RWPE1 (cell line): Measurements from ENCODE around the gene GADD45B.

Experiments used
- CTCF ChIA-PET: fragments of 350-600 bp; sonication (Branson Sonifier 250); formaldehyde crosslinking; extraction: SDS; loops from one replicate; lab custom pipeline; 2021; lab: Yijun Ruan, JAX
- POLR2A ChIA-PET: fragments of 400-600 bp; formaldehyde crosslinking; extraction: SDS; loops from one replicate; lab custom pipeline; 2020; ENCODE audit warnings: antibody characterized with exemption; ENCODE audit not compliant: low non-redundant PET; lab: Yijun Ruan, JAX
- DNase-seq: peaks from one replicate; pipeline ENCODE4 v3.0.0; 2012; ENCODE audit warnings: low spot score
- H3K27ac ChIP-seq: fragments of 450-650 bp; 2 replicates; pipeline ENCODE4 v1.5.1; 2017
- TF ChIP-seq, protein P1 (sequence below): fragments of 450-650 bp; conservative IDR thresholded peaks from 2 replicates; pipeline ENCODE4 v1.5.1; 2017; ENCODE audit warnings: low read depth, mild to moderate bottlenecking

Gene GADD45B, protein sequence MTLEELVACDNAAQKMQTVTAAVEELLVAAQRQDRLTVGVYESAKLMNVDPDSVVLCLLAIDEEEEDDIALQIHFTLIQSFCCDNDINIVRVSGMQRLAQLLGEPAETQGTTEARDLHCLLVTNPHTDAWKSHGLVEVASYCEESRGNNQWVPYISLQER

DNA sequence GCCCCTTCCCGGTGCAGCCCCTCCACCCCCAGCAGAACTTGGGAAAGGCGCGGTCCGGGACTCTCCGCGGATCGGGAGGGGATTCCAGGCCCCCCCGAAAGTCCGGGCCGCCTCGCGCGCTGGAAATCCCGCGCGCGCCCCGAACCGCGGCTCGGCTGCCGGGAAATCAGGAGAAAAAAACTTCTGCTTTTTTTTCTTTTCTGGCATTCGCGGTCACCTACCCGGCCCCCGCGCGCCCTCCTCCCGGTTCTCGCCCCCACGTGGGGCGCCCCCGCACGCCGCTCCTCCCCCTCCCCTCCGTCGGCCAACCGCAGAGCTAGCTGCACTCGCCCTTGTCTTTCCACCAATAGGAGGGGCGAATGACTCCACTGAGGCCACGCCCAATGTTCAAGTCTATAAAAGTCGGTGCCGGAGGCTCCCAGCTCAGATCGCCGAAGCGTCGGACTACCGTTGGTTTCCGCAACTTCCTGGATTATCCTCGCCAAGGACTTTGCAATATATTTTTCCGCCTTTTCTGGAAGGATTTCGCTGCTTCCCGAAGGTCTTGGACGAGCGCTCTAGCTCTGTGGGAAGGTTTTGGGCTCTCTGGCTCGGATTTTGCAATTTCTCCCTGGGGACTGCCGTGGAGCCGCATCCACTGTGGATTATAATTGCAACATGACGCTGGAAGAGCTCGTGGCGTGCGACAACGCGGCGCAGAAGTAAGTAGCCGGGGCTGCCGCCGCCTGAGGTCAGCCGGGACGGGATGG, at the start of gene GADD45B:
Gene GADD45B (plus strand): TSS at position 426 of the 749 bp plus-strand sequence. CDS start 232 bp downstream, at position 658.
- DNase-seq: peak; percentile 100
- TF ChIP-seq, protein P1, sequence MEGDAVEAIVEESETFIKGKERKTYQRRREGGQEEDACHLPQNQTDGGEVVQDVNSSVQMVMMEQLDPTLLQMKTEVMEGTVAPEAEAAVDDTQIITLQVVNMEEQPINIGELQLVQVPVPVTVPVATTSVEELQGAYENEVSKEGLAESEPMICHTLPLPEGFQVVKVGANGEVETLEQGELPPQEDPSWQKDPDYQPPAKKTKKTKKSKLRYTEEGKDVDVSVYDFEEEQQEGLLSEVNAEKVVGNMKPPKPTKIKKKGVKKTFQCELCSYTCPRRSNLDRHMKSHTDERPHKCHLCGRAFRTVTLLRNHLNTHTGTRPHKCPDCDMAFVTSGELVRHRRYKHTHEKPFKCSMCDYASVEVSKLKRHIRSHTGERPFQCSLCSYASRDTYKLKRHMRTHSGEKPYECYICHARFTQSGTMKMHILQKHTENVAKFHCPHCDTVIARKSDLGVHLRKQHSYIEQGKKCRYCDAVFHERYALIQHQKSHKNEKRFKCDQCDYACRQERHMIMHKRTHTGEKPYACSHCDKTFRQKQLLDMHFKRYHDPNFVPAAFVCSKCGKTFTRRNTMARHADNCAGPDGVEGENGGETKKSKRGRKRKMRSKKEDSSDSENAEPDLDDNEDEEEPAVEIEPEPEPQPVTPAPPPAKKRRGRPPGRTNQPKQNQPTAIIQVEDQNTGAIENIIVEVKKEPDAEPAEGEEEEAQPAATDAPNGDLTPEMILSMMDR: no peak
- peak within 1 kb of the TSS; percentile 98 for H3K27ac ChIP-seq
- POLR2A ChIA-PET: interaction anchor here (0.5 to 1.9 kb wide), 12 partner anchors 49 to 157 kb away, joined by 3 to 31 read pairs (median 6); no protein-coding TSS in a partner anchor
- CTCF ChIA-PET: interaction anchor here (0.5 to 3.7 kb wide), 7 partner anchors 53 to 274 kb away, joined by 3 to 25 read pairs (median 4); no protein-coding TSS in a partner anchor

DNA sequence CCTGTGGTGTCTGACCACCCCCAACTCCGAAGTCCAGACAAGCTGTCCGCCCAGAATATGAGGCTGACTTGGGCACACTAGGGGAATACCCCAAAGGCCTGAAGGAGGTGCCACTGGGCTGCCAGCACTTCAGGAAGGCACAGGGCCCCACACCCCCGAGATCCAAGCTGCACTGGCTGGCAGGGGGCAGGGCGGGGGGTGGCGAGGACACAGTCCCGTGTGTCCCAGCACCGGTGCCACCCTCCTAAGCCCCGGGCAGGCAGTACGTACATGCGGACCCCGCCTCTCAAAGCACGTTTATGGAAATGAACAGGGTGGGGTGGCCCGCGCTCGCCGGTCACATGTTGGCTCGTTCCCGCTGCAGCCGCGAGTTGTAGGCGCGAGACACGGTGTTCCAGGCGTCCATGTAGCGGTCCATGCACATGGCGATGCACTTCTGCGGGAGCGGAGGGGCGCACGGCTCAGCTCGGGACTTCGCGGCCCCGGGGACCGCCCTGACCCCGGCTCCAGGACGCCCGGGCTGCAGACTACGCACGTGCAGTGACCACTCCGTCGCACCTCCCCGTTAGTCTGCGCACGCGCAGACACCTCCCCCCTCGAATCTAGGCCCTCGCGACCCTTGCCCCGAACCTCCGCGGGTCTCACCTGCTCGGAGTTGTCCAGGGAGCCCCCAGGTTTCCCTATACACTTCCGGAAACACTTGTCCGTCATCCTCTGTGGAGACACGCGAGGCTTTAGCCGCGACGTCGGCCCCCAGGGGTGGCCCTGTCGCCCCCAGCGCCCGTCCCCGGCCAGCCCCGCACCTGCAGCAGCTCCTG, 49.1 kb upstream of the GADD45B start:
- peak; percentile 70 for DNase-seq
- TF ChIP-seq, protein P1: no peak
- ChIA-PET CTCF (interaction anchor here (1.5 kb wide), 1 partner anchor 153 kb away, joined by 5 read pairs; no protein-coding TSS in a partner anchor), POLR2A (interaction anchor here (0.5 to 1.0 kb wide), 3 partner anchors 99 to 305 kb away, joined by 3 read pairs; partner anchors contain the start of gene LSM7)
- H3K27ac ChIP-seq: peak overlapping the region; percentile 95

DNA sequence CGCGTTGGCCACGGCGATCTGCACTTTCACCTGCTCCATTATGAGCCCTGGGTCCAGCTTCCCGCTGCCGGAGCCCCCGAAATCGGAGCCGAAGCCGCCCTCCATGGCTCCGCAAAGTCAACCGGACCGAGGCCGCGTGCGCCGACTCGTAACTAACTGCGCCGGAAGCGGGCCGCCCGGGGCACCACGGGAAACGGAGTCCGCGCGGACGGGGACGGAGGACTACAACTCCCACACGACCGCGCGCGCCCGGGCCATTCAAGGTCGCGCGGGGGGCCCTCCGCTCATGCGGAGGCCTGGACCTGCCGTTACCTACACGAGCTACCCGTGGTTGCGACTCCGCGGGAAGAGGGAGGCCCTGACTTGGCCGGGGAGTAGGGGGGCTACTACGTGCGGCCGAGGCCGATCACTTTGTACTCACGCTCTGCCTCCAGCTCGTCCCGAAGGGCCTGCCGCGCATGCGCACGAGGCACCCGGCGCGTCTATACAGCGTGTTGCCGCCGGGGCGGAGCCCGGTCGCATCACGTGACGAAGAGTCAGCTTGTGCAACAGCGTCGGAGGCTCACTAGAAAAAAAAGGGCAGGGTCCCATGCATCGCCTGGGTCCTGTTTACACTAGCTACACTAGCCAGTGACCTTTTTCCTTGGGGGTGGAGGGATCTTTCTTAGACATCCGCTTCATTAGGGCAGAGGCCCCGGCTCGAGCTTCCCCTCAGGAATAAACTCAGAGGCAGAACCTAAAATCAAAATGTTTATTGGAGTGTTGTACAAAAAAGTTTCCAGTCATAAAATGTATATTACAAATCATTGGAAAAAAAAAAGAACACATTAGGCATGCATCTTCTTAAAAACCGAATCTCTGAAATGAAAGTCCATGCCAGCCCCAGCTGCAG, 48.3 kb upstream of the GADD45B start, which contains the start of gene TIMM13:
Gene TIMM13 (minus strand): TSS at position 158 of the 892 bp plus-strand sequence. CDS start 53 bp downstream, at position 105.
- CTCF ChIA-PET: interaction anchor here (0.7 to 1.5 kb wide), 4 partner anchors 152 to 243 kb away, joined by 3 to 5 read pairs (median 4); no protein-coding TSS in a partner anchor
- POLR2A ChIA-PET: interaction anchor here (0.5 to 1.0 kb wide), 2 partner anchors 100 to 190 kb away, joined by 3 read pairs; partner anchors contain the start of gene LSM7
- peak; percentile 95 for DNase-seq
- TF ChIP-seq, protein P1: no peak
- peak within 1 kb of the TSS; percentile 95 for H3K27ac ChIP-seq

DNA sequence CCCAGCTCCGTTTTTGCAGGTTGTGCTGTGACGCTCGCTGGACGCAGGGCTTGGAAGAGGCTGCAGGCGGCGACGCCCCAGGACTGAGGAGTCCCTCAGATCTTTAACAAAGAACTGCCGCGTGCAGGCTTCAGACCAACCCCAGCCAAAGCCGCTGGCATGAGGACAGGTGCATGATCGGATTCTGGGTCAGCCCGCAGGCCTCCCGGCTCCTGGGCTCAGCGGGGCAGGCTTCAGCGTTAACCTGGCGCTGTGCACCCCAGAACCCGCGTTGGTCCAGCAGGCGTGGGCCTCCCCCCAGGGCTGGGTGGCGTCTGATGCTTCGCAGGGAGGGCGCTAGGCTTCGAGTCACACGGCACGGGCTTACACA, 47.6 kb upstream of the GADD45B start:
- TF ChIP-seq, protein P1: no peak
- POLR2A ChIA-PET: interaction anchor here (1.0 kb wide), 1 partner anchor 100 kb away, joined by 3 read pairs; the partner anchor contains the start of gene LSM7
- CTCF ChIA-PET: interaction anchor here (0.7 to 0.9 kb wide), 3 partner anchors 182 to 243 kb away, joined by 3 to 4 read pairs (median 3); no protein-coding TSS in a partner anchor

DNA sequence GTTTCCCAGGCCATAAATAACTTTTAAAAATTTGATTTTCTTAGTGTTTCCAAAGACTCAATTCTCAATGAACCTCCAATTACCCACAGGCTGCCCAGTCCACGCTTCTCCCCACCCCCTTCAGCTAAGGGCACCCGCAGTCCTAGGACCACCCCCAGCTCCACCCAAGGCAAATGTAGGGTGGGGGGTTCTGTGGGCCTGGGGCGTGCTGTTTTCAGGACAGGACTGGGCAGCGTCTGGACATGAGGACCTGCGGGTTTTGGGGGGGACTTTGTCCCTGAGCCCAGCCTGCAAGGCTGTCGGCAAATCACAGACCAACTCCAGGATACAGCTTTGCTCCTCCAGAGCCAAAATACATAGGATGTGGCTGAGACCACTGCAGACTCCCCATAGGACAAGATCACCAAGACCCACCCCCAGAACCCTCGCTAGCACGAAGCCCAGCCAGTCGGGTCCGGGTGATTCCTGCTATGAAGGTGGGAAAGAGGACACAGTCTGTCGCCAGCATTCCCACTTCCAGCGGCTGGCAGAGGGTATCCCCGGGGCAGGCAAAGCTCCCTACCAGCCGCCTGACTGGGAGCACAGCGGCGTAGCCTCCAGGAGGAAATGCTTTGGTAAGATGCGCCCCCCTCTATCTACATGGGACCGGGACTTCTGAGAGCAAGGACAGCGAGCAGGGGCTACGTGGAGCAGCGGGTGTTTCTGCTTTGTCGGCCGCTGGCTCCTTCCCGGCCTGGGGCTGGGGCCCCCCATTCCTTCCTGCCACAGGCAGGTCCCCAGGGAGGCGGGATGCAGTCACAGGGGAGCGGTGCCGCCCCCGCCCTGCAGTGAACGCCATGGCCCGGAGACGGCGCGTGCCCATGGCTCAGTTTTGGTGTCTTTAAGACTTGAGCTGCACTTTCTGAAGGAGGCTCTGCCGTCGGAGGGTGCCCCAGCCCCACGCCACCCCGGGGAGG, 46.9 kb upstream of the GADD45B start:
- H3K27ac ChIP-seq: peak overlapping the region; percentile 95
- CTCF ChIA-PET: interaction anchor here (0.6 kb wide), 1 partner anchor 153 kb away, joined by 5 read pairs; no protein-coding TSS in a partner anchor
- POLR2A ChIA-PET: no interaction called here
- TF ChIP-seq, protein P1: no peak
- no peak for DNase-seq

More for the DNA sequence above, 47.6 kb upstream of the GADD45B start:
- DNase-seq: no peak
- peak overlapping the region; percentile 95 for H3K27ac ChIP-seq
